NT2/D1 (cell line): ENCODE results near the gene HOXC12.

ENCODE experiments used
- YY1 ChIP-seq: IDR thresholded peaks from 2 replicates; pipeline ENCODE4 v1.6.1; 2011; ENCODE audit not compliant: insufficient read length, insufficient read depth
- ZNF274 ChIP-seq: IDR thresholded peaks from 2 replicates; pipeline ENCODE4 v1.6.1; 2011; ENCODE audit warnings: mild to moderate bottlenecking, low read depth, low read length

DNA sequence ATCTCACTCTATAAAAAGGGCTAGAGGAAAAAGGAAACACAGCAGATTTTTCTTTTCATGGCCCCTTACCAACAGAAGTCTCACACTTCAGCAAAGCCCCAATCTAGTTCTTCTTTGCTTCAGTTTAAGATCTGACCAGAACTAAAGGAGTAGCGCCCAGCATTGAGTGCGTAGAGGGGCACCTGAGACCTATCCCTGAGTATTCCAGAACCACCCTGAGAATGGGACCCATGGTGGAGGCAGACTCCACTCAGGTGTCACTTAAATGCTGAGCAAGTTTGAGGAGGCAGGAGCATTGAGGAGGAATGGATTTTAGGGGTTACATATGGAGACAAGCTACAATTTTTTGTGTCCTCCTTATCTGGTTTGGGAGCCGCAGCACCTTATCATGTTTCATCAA lies 16.4 kb downstream of the HOXC12 start:
- TF ChIP-seq ZNF274 (no peak), YY1 (no peak)
